IMR-90 (cell line): Measurements from ENCODE around the gene LYSMD3. TPM values are rescaled to one million over a fixed set of nuclear protein-coding genes. Genes with fewer than 3 reads are reported as not detected.

Experiments
- ATAC-seq: fragments of 200-7000 bp; cut with Tn5 transposase; 2 replicates; pipeline ENCODE4 v1.9.1; 2020; ENCODE audit warnings: low read depth, mild to moderate bottlenecking, moderate library complexity
- BruUV-seq: library from RNA; stranded (reverse); fragments of 400-500 nt; replicated peaks from 2 replicates; lab custom pipeline; 2021; lab: Mats Ljungman, UMichigan
- CTCF ChIA-PET: fragments of 300-600 bp; formaldehyde crosslinking; extraction: SDS; loops from one replicate; lab custom pipeline; 2021; ENCODE audit warnings: antibody characterized with exemption; lab: Yijun Ruan, JAX
- POLR2A ChIA-PET: fragments of 300-600 bp; sonication (Branson Sonifier 250); formaldehyde crosslinking; loops from one replicate; lab custom pipeline; 2022; ENCODE audit warnings: antibody characterized with exemption; ENCODE audit not compliant: unreplicated experiment; lab: Charles Lee
- DNase-seq: peaks from one replicate; pipeline ENCODE4 v3.0.0; 2013
- H2AFZ ChIP-seq: replicated peaks from 2 replicates; pipeline ENCODE3; 2013; ENCODE audit warnings: low read length, mild to moderate bottlenecking; ENCODE audit not compliant: poor library complexity
- H2AK5ac ChIP-seq: 2 replicates; pipeline ENCODE4 v1.6.1; 2013; ENCODE audit warnings: low read depth, low read length, inconsistent platforms
- H2AK9ac ChIP-seq: replicated peaks from 2 replicates; pipeline ENCODE3; 2013; ENCODE audit warnings: mild to moderate bottlenecking, low read depth, low read length, moderate library complexity; ENCODE audit not compliant: poor library complexity
- H2BK120ac ChIP-seq: 2 replicates; pipeline ENCODE4 v1.6.1; 2013; ENCODE audit warnings: low read depth, low read length, inconsistent platforms
- H2BK15ac ChIP-seq: 3 replicates; pipeline ENCODE4 v1.6.1; 2013; ENCODE audit warnings: low read depth, low read length, inconsistent platforms
- H2BK20ac ChIP-seq: 2 replicates; pipeline ENCODE4 v1.6.1; 2013; ENCODE audit warnings: low read depth, mild to moderate bottlenecking, inconsistent platforms, low read length, moderate library complexity
- H2BK5ac ChIP-seq: 2 replicates; pipeline ENCODE4 v1.6.1; 2013; ENCODE audit warnings: mild to moderate bottlenecking, low read depth, low read length, inconsistent platforms; ENCODE audit not compliant: poor library complexity, severe bottlenecking
- H3K14ac ChIP-seq: replicated peaks from 2 replicates; pipeline ENCODE4 v1.6.1; 2013; ENCODE audit warnings: low read depth, low read length, inconsistent platforms
- H3K18ac ChIP-seq: 2 replicates; pipeline ENCODE4 v1.6.1; 2013; ENCODE audit warnings: low read depth, low read length, control low read depth
- H3K23ac ChIP-seq: 2 replicates; pipeline ENCODE4 v1.6.1; 2013; ENCODE audit warnings: low read depth, low read length, inconsistent platforms
- H3K27ac ChIP-seq: 2 replicates; pipeline ENCODE4 v1.5.1; 2013; ENCODE audit warnings: mild to moderate bottlenecking, control low read depth, low read length; ENCODE audit not compliant: insufficient read depth
- H3K27me3 ChIP-seq: 2 replicates; pipeline ENCODE4 v1.6.1; 2013; ENCODE audit warnings: low read length; ENCODE audit not compliant: control insufficient read depth, insufficient read depth
- H3K36me3 ChIP-seq: 2 replicates; pipeline ENCODE4 v1.6.1; 2013; ENCODE audit warnings: low read length, mixed read lengths; ENCODE audit not compliant: control insufficient read depth, insufficient read depth
- H3K4ac ChIP-seq: 2 replicates; pipeline ENCODE4 v1.6.1; 2013; ENCODE audit warnings: low read depth, low read length, inconsistent platforms
- H3K4me1 ChIP-seq: 2 replicates; pipeline ENCODE4 v1.6.1; 2013; ENCODE audit warnings: low read length, mixed read lengths; ENCODE audit not compliant: control insufficient read depth, insufficient read depth
- H3K4me2 ChIP-seq: 2 replicates; pipeline ENCODE4 v1.6.1; 2013; ENCODE audit warnings: low read depth, mild to moderate bottlenecking, control low read depth, low read length, moderate library complexity
- H3K4me3 ChIP-seq: 2 replicates; pipeline ENCODE4 v1.5.1; 2013; ENCODE audit warnings: low read depth, mild to moderate bottlenecking, control low read depth, low read length, moderate library complexity; ENCODE audit not compliant: insufficient read depth
- H3K56ac ChIP-seq: 2 replicates; pipeline ENCODE4 v1.6.1; 2013; ENCODE audit warnings: low read length, inconsistent platforms; ENCODE audit not compliant: insufficient read depth; ENCODE audit errors: extremely low read depth
- H3K79me1 ChIP-seq, 2 experiments: 2 replicates each; pipeline ENCODE4 v1.6.1; 2013; ENCODE audit warnings: low read length in 2 of 2, inconsistent platforms in 1 of 2, low read depth in 1 of 2
- H3K9ac ChIP-seq: 2 replicates; pipeline ENCODE4 v1.6.1; 2013; ENCODE audit warnings: low read depth, low read length, control low read depth
- H3K9me1 ChIP-seq: 2 replicates; pipeline ENCODE4 v1.6.1; 2013; ENCODE audit warnings: low read length, inconsistent platforms; ENCODE audit not compliant: insufficient read depth
- H3K9me3 ChIP-seq: 2 replicates; pipeline ENCODE4 v1.6.1; 2013; ENCODE audit warnings: low read length; ENCODE audit not compliant: control insufficient read depth, insufficient read depth
- H4K20me1 ChIP-seq: 2 replicates; pipeline ENCODE4 v1.6.1; 2013; ENCODE audit warnings: low read length, inconsistent platforms; ENCODE audit not compliant: insufficient read depth
- H4K5ac ChIP-seq: 2 replicates; pipeline ENCODE4 v1.6.1; 2013; ENCODE audit warnings: mild to moderate bottlenecking, low read depth, low read length, control low read depth
- H4K8ac ChIP-seq, 2 experiments: 2 replicates each; pipeline ENCODE4 v1.6.1; 2013; ENCODE audit warnings: low read depth in 2 of 2, low read length in 2 of 2, control low read depth in 1 of 2, inconsistent platforms in 1 of 2
- H4K91ac ChIP-seq: 2 replicates; pipeline ENCODE4 v1.6.1; 2013; ENCODE audit warnings: low read depth, low read length, inconsistent platforms; ENCODE audit not compliant: insufficient read depth
- BHLHE40 ChIP-seq: fragments of 150-350 bp; IDR thresholded peaks from 2 replicates; pipeline ENCODE4 v1.6.1; 2016; ENCODE audit warnings: mild to moderate bottlenecking, low read depth, low read length
- CEBPB ChIP-seq: IDR thresholded peaks from 2 replicates; pipeline ENCODE4 v1.6.1; 2012; ENCODE audit warnings: low read depth, low read length, improper control_type of control experiment
- CHD1 ChIP-seq: IDR thresholded peaks from 2 replicates; pipeline ENCODE4 v1.6.1; 2012; ENCODE audit warnings: low read depth, low read length, improper control_type of control experiment
- FOS ChIP-seq: fragments of 150-350 bp; IDR thresholded peaks from 2 replicates; pipeline ENCODE4 v1.6.1; 2016; ENCODE audit warnings: low read depth, low read length
- MAFK ChIP-seq: IDR thresholded peaks from 2 replicates; pipeline ENCODE4 v1.6.1; 2012; ENCODE audit warnings: low read depth, low read length, improper control_type of control experiment
- MAZ ChIP-seq: IDR thresholded peaks from 2 replicates; pipeline ENCODE4 v1.6.1; 2012; ENCODE audit warnings: low read depth, mild to moderate bottlenecking, low read length, improper control_type of control experiment, moderate library complexity, borderline replicate concordance
- MXI1 ChIP-seq: IDR thresholded peaks from 2 replicates; pipeline ENCODE4 v1.6.1; 2012; ENCODE audit warnings: low read depth, mild to moderate bottlenecking, low read length, moderate library complexity, borderline replicate concordance
- NFE2L2 ChIP-seq: fragments of 150-350 bp; IDR thresholded peaks from 2 replicates; pipeline ENCODE4 v1.6.1; 2016; ENCODE audit warnings: low read depth, mild to moderate bottlenecking, low read length
- POLR2A ChIP-seq: IDR thresholded peaks from 2 replicates; pipeline ENCODE4 v1.6.1; 2012; ENCODE audit warnings: mild to moderate bottlenecking, low read depth, low read length
- RAD21 ChIP-seq: IDR thresholded peaks from 2 replicates; pipeline ENCODE4 v1.6.1; 2012; ENCODE audit warnings: low read length, improper control_type of control experiment
- RCOR1 ChIP-seq: IDR thresholded peaks from 2 replicates; pipeline ENCODE4 v1.6.1; 2012; ENCODE audit warnings: mild to moderate bottlenecking, low read length, improper control_type of control experiment; ENCODE audit not compliant: insufficient replicate concordance
- RFX5 ChIP-seq: IDR thresholded peaks from 2 replicates; pipeline ENCODE4 v1.8.0; 2012; ENCODE audit warnings: low read depth, mild to moderate bottlenecking, low read length, moderate library complexity
- SMC3 ChIP-seq: fragments of 150-350 bp; IDR thresholded peaks from 2 replicates; pipeline ENCODE4 v1.6.1; 2016; ENCODE audit warnings: low read depth, mild to moderate bottlenecking, antibody characterized with exemption, low read length, moderate library complexity
- dilution Hi-C: fragments of 300-500 bp; cut with HindIII; formaldehyde crosslinking; loops from one replicate; pipeline ENCODE4 v1.14.3; 2018; ENCODE audit warnings: low sequenced_read_pairs; ENCODE audit not compliant: unreplicated experiment
- in situ Hi-C: fragments of 300-500 bp; cut with MboI; formaldehyde crosslinking; loops from 3 replicates; pipeline ENCODE4 v1.14.3; 2019; ENCODE audit warnings: low sequenced_read_pairs, inconsistent platforms, mixed read lengths
- intact Hi-C: fragments of 100-400 bp; cut with micrococcal nuclease; formaldehyde crosslinking; loops from 2 replicates; pipeline ENCODE4 v1.10.0; 2022
- polyA plus RNA-seq, 3 experiments: library from polyadenylated mRNA; depleted of rRNA; stranded (reverse); fragments of >200 nt; gene quantifications; 2 replicates each; pipeline ENCODE4 v1.2.3, GENCODE V29; 2012; ENCODE audit warnings: low replicate concordance in 1 of 3
- total RNA-seq: library from RNA; depleted of rRNA; stranded (reverse); fragments of >200 nt; gene quantifications from 2 replicates; pipeline ENCODE4 v1.2.3, GENCODE V29; 2012
- TF ChIP-seq, protein P1 (sequence below): fragments of 150-350 bp; IDR thresholded peaks from 2 replicates; pipeline ENCODE4 v1.6.1; 2016; ENCODE audit warnings: low read depth, mild to moderate bottlenecking, low read length, moderate library complexity, borderline replicate concordance
- TF ChIP-seq, protein P2 (sequence below): conservative IDR thresholded peaks from 2 replicates; pipeline ENCODE4 v1.5.1; 2012; ENCODE audit warnings: mild to moderate bottlenecking, low read depth, low read length, improper control_type of control experiment
- TF ChIP-seq, protein P3 (sequence below): fragments of 150-350 bp; IDR thresholded peaks from 2 replicates; pipeline ENCODE4 v1.6.1; 2017; ENCODE audit warnings: mild to moderate bottlenecking, antibody characterized with exemption, low read length, low read depth

LYSMD3 gene
- total and polyA plus RNA-seq, 2 of the 4 experiments (the other 2 are of a cell fraction), result 10.2 to 21.1 TPM

DNA sequence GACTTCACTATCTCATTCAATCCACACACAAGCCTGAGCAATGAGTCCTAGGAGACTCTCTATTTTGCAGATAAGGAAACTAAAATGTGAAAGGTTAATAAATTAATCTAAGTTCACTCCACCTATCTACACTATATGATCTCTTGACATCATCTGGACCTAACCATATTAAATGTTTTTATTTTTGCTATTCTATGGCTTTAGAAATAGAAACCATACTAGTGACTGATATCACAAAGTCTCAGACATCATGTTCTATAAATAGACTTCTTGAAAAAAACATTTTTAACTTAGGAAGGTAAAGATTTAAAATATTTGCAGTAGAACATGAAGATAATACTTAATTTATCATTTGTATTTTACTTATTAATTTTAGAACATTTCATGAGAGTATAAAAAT is 19.8 kb upstream of the LYSMD3 start:
- no peak overlapping the region for H4K91ac ChIP-seq
- H2AK5ac ChIP-seq, result no peak overlapping the region
- H3K79me1 ChIP-seq, result no peaks in the 10 kb centered on the region
- no peak overlapping the region for H4K8ac ChIP-seq
- no peak overlapping the region for H3K14ac ChIP-seq
- no peak overlapping the region for H3K4me3 ChIP-seq
- TF ChIP-seq BHLHE40 (no peak), CHD1 (no peak), RFX5 (no peak), RCOR1 (no peak), MAFK (no peak), POLR2A (no peak), FOS (no peak), CEBPB (no peak), SMC3 (no peak), MXI1 (no peak), MAZ (no peak), RAD21 (no peak), NFE2L2 (no peak)
- TF ChIP-seq, protein P1, sequence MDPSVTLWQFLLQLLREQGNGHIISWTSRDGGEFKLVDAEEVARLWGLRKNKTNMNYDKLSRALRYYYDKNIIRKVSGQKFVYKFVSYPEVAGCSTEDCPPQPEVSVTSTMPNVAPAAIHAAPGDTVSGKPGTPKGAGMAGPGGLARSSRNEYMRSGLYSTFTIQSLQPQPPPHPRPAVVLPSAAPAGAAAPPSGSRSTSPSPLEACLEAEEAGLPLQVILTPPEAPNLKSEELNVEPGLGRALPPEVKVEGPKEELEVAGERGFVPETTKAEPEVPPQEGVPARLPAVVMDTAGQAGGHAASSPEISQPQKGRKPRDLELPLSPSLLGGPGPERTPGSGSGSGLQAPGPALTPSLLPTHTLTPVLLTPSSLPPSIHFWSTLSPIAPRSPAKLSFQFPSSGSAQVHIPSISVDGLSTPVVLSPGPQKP, result no peak
- TF ChIP-seq, protein P2, sequence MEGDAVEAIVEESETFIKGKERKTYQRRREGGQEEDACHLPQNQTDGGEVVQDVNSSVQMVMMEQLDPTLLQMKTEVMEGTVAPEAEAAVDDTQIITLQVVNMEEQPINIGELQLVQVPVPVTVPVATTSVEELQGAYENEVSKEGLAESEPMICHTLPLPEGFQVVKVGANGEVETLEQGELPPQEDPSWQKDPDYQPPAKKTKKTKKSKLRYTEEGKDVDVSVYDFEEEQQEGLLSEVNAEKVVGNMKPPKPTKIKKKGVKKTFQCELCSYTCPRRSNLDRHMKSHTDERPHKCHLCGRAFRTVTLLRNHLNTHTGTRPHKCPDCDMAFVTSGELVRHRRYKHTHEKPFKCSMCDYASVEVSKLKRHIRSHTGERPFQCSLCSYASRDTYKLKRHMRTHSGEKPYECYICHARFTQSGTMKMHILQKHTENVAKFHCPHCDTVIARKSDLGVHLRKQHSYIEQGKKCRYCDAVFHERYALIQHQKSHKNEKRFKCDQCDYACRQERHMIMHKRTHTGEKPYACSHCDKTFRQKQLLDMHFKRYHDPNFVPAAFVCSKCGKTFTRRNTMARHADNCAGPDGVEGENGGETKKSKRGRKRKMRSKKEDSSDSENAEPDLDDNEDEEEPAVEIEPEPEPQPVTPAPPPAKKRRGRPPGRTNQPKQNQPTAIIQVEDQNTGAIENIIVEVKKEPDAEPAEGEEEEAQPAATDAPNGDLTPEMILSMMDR, result no peak
- TF ChIP-seq, protein P3, sequence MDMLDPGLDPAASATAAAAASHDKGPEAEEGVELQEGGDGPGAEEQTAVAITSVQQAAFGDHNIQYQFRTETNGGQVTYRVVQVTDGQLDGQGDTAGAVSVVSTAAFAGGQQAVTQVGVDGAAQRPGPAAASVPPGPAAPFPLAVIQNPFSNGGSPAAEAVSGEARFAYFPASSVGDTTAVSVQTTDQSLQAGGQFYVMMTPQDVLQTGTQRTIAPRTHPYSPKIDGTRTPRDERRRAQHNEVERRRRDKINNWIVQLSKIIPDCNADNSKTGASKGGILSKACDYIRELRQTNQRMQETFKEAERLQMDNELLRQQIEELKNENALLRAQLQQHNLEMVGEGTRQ, result no peak
- no peak overlapping the region for H4K5ac ChIP-seq
- dilution Hi-C loops (no loop called here), intact Hi-C loops (no loop called here), in situ Hi-C loops (no loop called here)
- no peak overlapping the region for H3K4me2 ChIP-seq
- no peak overlapping the region for H3K4ac ChIP-seq
- H3K9me3 ChIP-seq, result no peaks in the 10 kb centered on the region
- H3K27me3 ChIP-seq, result peaks cover 2% of the 10 kb centered on the region
- CTCF ChIA-PET, result no interaction called here
- H2BK20ac ChIP-seq, result no peak overlapping the region
- H3K9me1 ChIP-seq, result no peaks in the 10 kb centered on the region
- no peak overlapping the region for H3K18ac ChIP-seq
- POLR2A ChIA-PET, result no interaction called here
- H3K56ac ChIP-seq, result no peak overlapping the region
- no peak for DNase-seq
- ATAC-seq, result no peak
- H2BK5ac ChIP-seq, result no peak overlapping the region
- H2BK15ac ChIP-seq, result no peak overlapping the region
- H3K27ac ChIP-seq, result no peak overlapping the region
- H3K4me1 ChIP-seq, result no peaks in the 10 kb centered on the region
- H2AFZ ChIP-seq, result no peak overlapping the region
- BruUV-seq, result no TSS peak
- H3K23ac ChIP-seq, result no peak overlapping the region
- no peak overlapping the region for H3K9ac ChIP-seq
- H3K36me3 ChIP-seq, result no peaks in the 10 kb centered on the region
- H2AK9ac ChIP-seq, result no peak overlapping the region
- H4K20me1 ChIP-seq, result no peaks in the 10 kb centered on the region
- no peak overlapping the region for H2BK120ac ChIP-seq
